Smooth muscle cell (in vitro differentiated cells): Measurements from ENCODE around the gene TGM5. TPM values are rescaled to one million over a fixed set of nuclear protein-coding genes. Genes with fewer than 3 reads are reported as not detected.

Experiments used
- DNase-seq: peaks from one replicate; lab custom pipeline; 2025; ENCODE audit not compliant: unreplicated experiment; lab: John Stamatoyannopoulos, UW
- H2AFZ ChIP-seq: fragments of 200-600 bp; sonication (generic); 2 replicates; pipeline ENCODE4 v1.6.0; 2016; ENCODE audit warnings: antibody characterized with exemption, low read depth, mild to moderate bottlenecking
- H3F3A ChIP-seq: fragments of 200-600 bp; sonication (generic); 2 replicates; pipeline ENCODE4 v1.6.0; 2017; ENCODE audit warnings: antibody characterized with exemption, low read depth
- H3K27ac ChIP-seq: fragments of 200-600 bp; sonication (generic); 2 replicates; pipeline ENCODE4 v1.5.1; 2016; ENCODE audit warnings: low read depth, mild to moderate bottlenecking
- H3K27me3 ChIP-seq: fragments of 200-600 bp; sonication (generic); 2 replicates; pipeline ENCODE4 v1.6.1; 2016; ENCODE audit warnings: low read depth, mild to moderate bottlenecking
- H3K36me3 ChIP-seq: fragments of 200-600 bp; sonication (generic); 2 replicates; pipeline ENCODE4 v1.5.1; 2016; ENCODE audit warnings: low read depth
- H3K4me1 ChIP-seq: fragments of 200-600 bp; sonication (generic); 2 replicates; pipeline ENCODE4 v1.5.1; 2016; ENCODE audit warnings: low read depth
- H3K4me2 ChIP-seq: fragments of 200-600 bp; sonication (generic); 2 replicates; pipeline ENCODE4 v1.6.0; 2016; ENCODE audit warnings: mild to moderate bottlenecking
- H3K4me3 ChIP-seq: fragments of 200-600 bp; sonication (generic); 2 replicates; pipeline ENCODE4 v1.5.1; 2016; ENCODE audit warnings: mild to moderate bottlenecking
- H3K79me2 ChIP-seq: fragments of 200-600 bp; sonication (generic); 2 replicates; pipeline ENCODE4 v1.6.0; 2016; ENCODE audit warnings: low read depth, mild to moderate bottlenecking
- H3K9ac ChIP-seq: fragments of 200-600 bp; sonication (generic); 2 replicates; pipeline ENCODE4 v1.6.0; 2016; ENCODE audit warnings: low read depth
- H3K9me3 ChIP-seq: fragments of 200-600 bp; sonication (generic); replicated peaks from 2 replicates; pipeline ENCODE4 v1.5.1; 2016; ENCODE audit warnings: low read depth
- H4K20me1 ChIP-seq: fragments of 200-600 bp; sonication (generic); 2 replicates; pipeline ENCODE4 v1.6.0; 2016; ENCODE audit warnings: low read depth
- WGBS: methylation state at CpG from one replicate; pipeline ENCODE4 v1.1.7; 2016; ENCODE audit warnings: low lambda C conversion rate; 5-methylcytosine and 5-hydroxymethylcytosine counted together
- polyA plus RNA-seq: library from polyadenylated mRNA; unstranded; fragments of >200 nt; fragmentation: Nextera tagmentation; extraction: Ambion mirVana; gene quantifications from 2 replicates; pipeline ENCODE4 v1.2.1, GENCODE V29; 2016
- total RNA-seq: library from RNA; depleted of rRNA; stranded (reverse); fragments of >200 nt; gene quantifications from 2 replicates; pipeline ENCODE4 v1.2.3, GENCODE V29; 2014
- TF ChIP-seq, protein P1 (sequence below): fragments of 200-600 bp; sonication (generic); IDR thresholded peaks from 2 replicates; pipeline ENCODE4 v1.5.1; 2017; ENCODE audit warnings: borderline replicate concordance, mild to moderate bottlenecking, antibody characterized with exemption; ENCODE audit not compliant: insufficient read depth, poor library complexity, severe bottlenecking

The TGM5 gene
- total and polyA plus RNA-seq, 2 experiments from 2014 or later = 0.08 to 2.5 TPM

DNA sequence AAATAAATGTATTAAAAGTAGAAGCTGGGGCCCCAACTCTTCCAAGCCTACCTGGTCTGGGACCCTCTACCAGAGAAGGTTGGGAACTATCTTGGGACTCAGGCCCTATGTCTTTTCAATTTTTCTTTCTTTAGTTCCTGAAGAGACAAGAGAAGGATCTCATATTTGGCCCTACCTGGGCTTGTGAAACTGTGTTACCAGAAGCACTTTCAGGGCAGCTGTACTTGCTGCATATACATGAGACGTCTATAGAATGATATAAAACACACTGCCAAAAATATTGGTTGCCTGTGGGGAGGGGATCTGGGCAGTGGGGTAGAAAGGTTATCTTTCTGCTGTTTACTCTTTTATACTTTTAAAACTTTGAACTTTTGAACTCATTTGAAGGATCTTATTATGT, 45.3 kb downstream of the TGM5 start:
- no peak overlapping the region for H3K4me2 ChIP-seq
- H3K9me3 ChIP-seq = no peaks in the 10 kb centered on the region
- H3F3A ChIP-seq = no peaks in the 10 kb centered on the region
- peaks cover 3% of the 10 kb centered on the region for H3K27me3 ChIP-seq
- H3K4me1 ChIP-seq = peaks cover 4% of the 10 kb centered on the region
- no peak overlapping the region for H3K9ac ChIP-seq
- no peak overlapping the region for H2AFZ ChIP-seq
- no peak overlapping the region for H3K27ac ChIP-seq
- H3K36me3 ChIP-seq = no peaks in the 10 kb centered on the region
- no peaks in the 10 kb centered on the region for H3K79me2 ChIP-seq
- WGBS = 88% methylated on average over 1 of the region's 1 CpG
- no peaks in the 10 kb centered on the region for H4K20me1 ChIP-seq
- H3K4me3 ChIP-seq = no peak overlapping the region
- no peak for DNase-seq
- TF ChIP-seq, protein P1, sequence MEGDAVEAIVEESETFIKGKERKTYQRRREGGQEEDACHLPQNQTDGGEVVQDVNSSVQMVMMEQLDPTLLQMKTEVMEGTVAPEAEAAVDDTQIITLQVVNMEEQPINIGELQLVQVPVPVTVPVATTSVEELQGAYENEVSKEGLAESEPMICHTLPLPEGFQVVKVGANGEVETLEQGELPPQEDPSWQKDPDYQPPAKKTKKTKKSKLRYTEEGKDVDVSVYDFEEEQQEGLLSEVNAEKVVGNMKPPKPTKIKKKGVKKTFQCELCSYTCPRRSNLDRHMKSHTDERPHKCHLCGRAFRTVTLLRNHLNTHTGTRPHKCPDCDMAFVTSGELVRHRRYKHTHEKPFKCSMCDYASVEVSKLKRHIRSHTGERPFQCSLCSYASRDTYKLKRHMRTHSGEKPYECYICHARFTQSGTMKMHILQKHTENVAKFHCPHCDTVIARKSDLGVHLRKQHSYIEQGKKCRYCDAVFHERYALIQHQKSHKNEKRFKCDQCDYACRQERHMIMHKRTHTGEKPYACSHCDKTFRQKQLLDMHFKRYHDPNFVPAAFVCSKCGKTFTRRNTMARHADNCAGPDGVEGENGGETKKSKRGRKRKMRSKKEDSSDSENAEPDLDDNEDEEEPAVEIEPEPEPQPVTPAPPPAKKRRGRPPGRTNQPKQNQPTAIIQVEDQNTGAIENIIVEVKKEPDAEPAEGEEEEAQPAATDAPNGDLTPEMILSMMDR = no peak

GRCh38 chr15:43220991-43221403, 45.7 kb downstream of the TGM5 start, which contains the start of gene EPB42:
Gene EPB42 (minus strand): TSS chr15:43221018. CDS start chr15:43220825, 193 bp downstream.
- H4K20me1 ChIP-seq = no peaks in the 10 kb centered on the region
- H3K27me3 ChIP-seq = peaks cover 3% of the 10 kb centered on the region
- WGBS = 84% methylated on average over 3 of the region's 3 CpGs
- H3K9me3 ChIP-seq = no peaks in the 10 kb centered on the region
- H2AFZ ChIP-seq = no peak within 1 kb of the TSS
- H3K9ac ChIP-seq = no peak within 1 kb of the TSS
- H3F3A ChIP-seq = no peaks in the 10 kb centered on the region
- no peak within 1 kb of the TSS for H3K27ac ChIP-seq
- DNase-seq = no peak
- TF ChIP-seq, protein P1 = no peak
- H3K36me3 ChIP-seq = no peaks in the 10 kb centered on the region
- H3K79me2 ChIP-seq = no peaks in the 10 kb centered on the region
- no peak within 1 kb of the TSS for H3K4me3 ChIP-seq
- no peak within 1 kb of the TSS for H3K4me2 ChIP-seq
- peaks cover 4% of the 10 kb centered on the region for H3K4me1 ChIP-seq

DNA sequence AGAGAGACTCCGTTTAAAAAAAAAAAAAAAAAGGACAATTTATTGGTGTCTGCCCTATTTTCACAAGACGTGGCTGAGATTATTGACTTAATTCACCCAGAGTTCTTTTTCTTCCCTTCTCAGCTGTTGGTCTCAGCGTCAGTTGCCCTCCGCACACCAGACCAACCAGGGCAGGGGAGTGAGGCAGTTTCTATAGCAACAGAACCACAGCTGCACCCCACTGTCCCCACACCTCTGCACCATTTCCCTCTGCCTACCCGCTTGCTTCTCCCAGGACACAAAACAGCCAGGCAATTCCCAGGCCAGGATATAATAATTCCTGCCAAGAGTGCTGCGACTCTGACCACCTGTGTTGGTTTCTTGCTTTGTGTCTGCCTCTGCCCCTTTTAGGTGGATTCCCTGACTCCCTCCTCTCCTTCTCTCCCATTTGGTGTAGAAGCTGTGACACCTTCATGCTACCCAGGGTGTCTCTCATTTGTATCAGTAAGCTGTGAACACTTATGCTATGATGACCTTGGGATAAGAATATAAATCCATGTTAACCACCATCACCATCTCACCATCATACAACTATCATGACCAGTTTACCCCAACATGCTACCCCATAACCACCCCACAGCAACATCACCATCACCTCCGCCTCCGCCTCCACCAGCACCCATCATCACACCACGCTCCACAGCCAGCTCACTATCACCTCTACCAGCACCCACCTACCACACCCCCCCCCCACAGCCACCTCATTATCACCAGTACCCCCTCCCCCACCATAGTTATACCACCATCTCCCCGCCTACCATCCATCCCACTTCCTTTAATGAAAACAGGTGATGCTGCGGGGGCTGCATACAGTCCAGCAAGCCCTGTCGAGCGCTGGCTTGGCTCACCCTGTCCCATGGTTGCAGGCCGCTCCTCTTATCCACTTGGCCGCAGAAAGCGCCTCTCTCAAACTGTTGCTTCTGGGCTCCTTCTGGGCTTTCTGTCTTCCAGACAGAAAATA, 46.5 kb downstream of the TGM5 start:
- TF ChIP-seq, protein P1 = no peak

More for the DNA sequence above, 46.5 kb downstream of the TGM5 start:
- H3K79me2 ChIP-seq = no peaks in the 10 kb centered on the region
- peaks cover 3% of the 10 kb centered on the region for H3K27me3 ChIP-seq
- no peak for DNase-seq
- no peak overlapping the region for H2AFZ ChIP-seq
- WGBS = 96% methylated on average over 16 of the region's 16 CpGs
- H3K4me1 ChIP-seq = peaks cover 4% of the 10 kb centered on the region
- no peaks in the 10 kb centered on the region for H3K36me3 ChIP-seq
- H3K4me3 ChIP-seq = no peak overlapping the region
- H3K9me3 ChIP-seq = no peaks in the 10 kb centered on the region
- H3K27ac ChIP-seq = no peak overlapping the region
- no peak overlapping the region for H3K4me2 ChIP-seq
- no peaks in the 10 kb centered on the region for H3F3A ChIP-seq
- no peaks in the 10 kb centered on the region for H4K20me1 ChIP-seq
- H3K9ac ChIP-seq = no peak overlapping the region
